Activated naive CD8-positive, alpha-beta T cell (primary cell): ENCODE measurements around the gene NAB1.

Source experiments
- H3K27ac Mint-ChIP-seq: one replicate; pipeline ENCODE4 v1.8.0; 2021; ENCODE audit warnings: mixed read lengths
- H3K27me3 Mint-ChIP-seq: one replicate; pipeline ENCODE4 v1.8.0; 2021; ENCODE audit warnings: mixed read lengths
- H3K36me3 Mint-ChIP-seq: one replicate; pipeline ENCODE4 v1.8.0; 2021; ENCODE audit warnings: mixed read lengths
- H3K4me1 Mint-ChIP-seq: one replicate; pipeline ENCODE4 v1.8.0; 2021; ENCODE audit warnings: low read depth, mixed read lengths
- H3K4me3 Mint-ChIP-seq: one replicate; pipeline ENCODE4 v1.8.0; 2021; ENCODE audit warnings: mild to moderate bottlenecking, mixed read lengths
- H3K9me3 Mint-ChIP-seq: one replicate; pipeline ENCODE4 v1.8.0; 2021; ENCODE audit warnings: low read depth, mixed read lengths

The NAB1 gene

GRCh38 chr2:190653231-190653630, 4.3 kb downstream of the NAB1 start:
- H3K27me3 Mint-ChIP-seq, result no peaks in the 10 kb centered on the region
- no peaks in the 10 kb centered on the region for H3K9me3 Mint-ChIP-seq
- H3K36me3 Mint-ChIP-seq, result peaks cover 2% of the 10 kb centered on the region
- H3K4me3 Mint-ChIP-seq, result no peak overlapping the region
- no peak overlapping the region for H3K27ac Mint-ChIP-seq
- peaks cover 56% of the 10 kb centered on the region for H3K4me1 Mint-ChIP-seq

GRCh38 chr2:190653931-190654330, 5.0 kb downstream of the NAB1 start:
- H3K9me3 Mint-ChIP-seq, result no peaks in the 10 kb centered on the region
- no peaks in the 10 kb centered on the region for H3K27me3 Mint-ChIP-seq
- peaks cover 2% of the 10 kb centered on the region for H3K36me3 Mint-ChIP-seq
- no peak overlapping the region for H3K27ac Mint-ChIP-seq
- peaks cover 63% of the 10 kb centered on the region for H3K4me1 Mint-ChIP-seq
- no peak overlapping the region for H3K4me3 Mint-ChIP-seq

GRCh38 chr2:190655113-190655512, 6.2 kb downstream of the NAB1 start:
- Mint-ChIP-seq H3K27me3 (no peaks in the 10 kb centered on the region), H3K4me1 (peaks cover 66% of the 10 kb centered on the region), H3K27ac (no peak overlapping the region), H3K9me3 (no peaks in the 10 kb centered on the region), H3K36me3 (peaks cover 2% of the 10 kb centered on the region), H3K4me3 (no peak overlapping the region)

GRCh38 chr2:190655570-190655969, 6.7 kb downstream of the NAB1 start:
- Mint-ChIP-seq H3K4me1 (peaks cover 64% of the 10 kb centered on the region), H3K9me3 (no peaks in the 10 kb centered on the region), H3K27me3 (no peaks in the 10 kb centered on the region), H3K27ac (no peak overlapping the region), H3K4me3 (no peak overlapping the region), H3K36me3 (peaks cover 3% of the 10 kb centered on the region)

GRCh38 chr2:190656301-190656700, 7.4 kb downstream of the NAB1 start:
- H3K4me1 Mint-ChIP-seq, result peaks cover 62% of the 10 kb centered on the region
- peaks cover 4% of the 10 kb centered on the region for H3K36me3 Mint-ChIP-seq
- H3K9me3 Mint-ChIP-seq, result no peaks in the 10 kb centered on the region
- H3K27ac Mint-ChIP-seq, result peak overlapping the region; percentile 30
- no peaks in the 10 kb centered on the region for H3K27me3 Mint-ChIP-seq
- peak overlapping the region; percentile 7 for H3K4me3 Mint-ChIP-seq

GRCh38 chr2:190657474-190658255, 8.8 kb downstream of the NAB1 start:
- peak overlapping the region; percentile 37 for H3K27ac Mint-ChIP-seq
- H3K4me1 Mint-ChIP-seq, result peaks cover 62% of the 10 kb centered on the region
- H3K9me3 Mint-ChIP-seq, result no peaks in the 10 kb centered on the region
- H3K27me3 Mint-ChIP-seq, result no peaks in the 10 kb centered on the region
- peaks cover 4% of the 10 kb centered on the region for H3K36me3 Mint-ChIP-seq
- H3K4me3 Mint-ChIP-seq, result no peak overlapping the region

GRCh38 chr2:190659553-190659952, 10.7 kb downstream of the NAB1 start:
- no peak overlapping the region for H3K27ac Mint-ChIP-seq
- no peaks in the 10 kb centered on the region for H3K27me3 Mint-ChIP-seq
- H3K4me1 Mint-ChIP-seq, result peaks cover 70% of the 10 kb centered on the region
- H3K4me3 Mint-ChIP-seq, result no peak overlapping the region
- H3K9me3 Mint-ChIP-seq, result no peaks in the 10 kb centered on the region
- H3K36me3 Mint-ChIP-seq, result peaks cover 4% of the 10 kb centered on the region

GRCh38 chr2:190662754-190663153, 13.9 kb downstream of the NAB1 start:
- H3K36me3 Mint-ChIP-seq, result peaks cover 7% of the 10 kb centered on the region
- H3K4me1 Mint-ChIP-seq, result peaks cover 57% of the 10 kb centered on the region
- no peaks in the 10 kb centered on the region for H3K9me3 Mint-ChIP-seq
- no peak overlapping the region for H3K27ac Mint-ChIP-seq
- H3K4me3 Mint-ChIP-seq, result no peak overlapping the region
- no peaks in the 10 kb centered on the region for H3K27me3 Mint-ChIP-seq

GRCh38 chr2:190663348-190663747, 14.5 kb downstream of the NAB1 start:
- no peaks in the 10 kb centered on the region for H3K9me3 Mint-ChIP-seq
- peaks cover 53% of the 10 kb centered on the region for H3K4me1 Mint-ChIP-seq
- no peaks in the 10 kb centered on the region for H3K27me3 Mint-ChIP-seq
- H3K36me3 Mint-ChIP-seq, result peaks cover 7% of the 10 kb centered on the region
- no peak overlapping the region for H3K27ac Mint-ChIP-seq
- no peak overlapping the region for H3K4me3 Mint-ChIP-seq

- no peak overlapping the region for H3K4me3 Mint-ChIP-seq
- H3K4me1 Mint-ChIP-seq, result peaks cover 48% of the 10 kb centered on the region
- H3K27me3 Mint-ChIP-seq, result no peaks in the 10 kb centered on the region
- no peaks in the 10 kb centered on the region for H3K9me3 Mint-ChIP-seq
- H3K27ac Mint-ChIP-seq, result peak overlapping the region; percentile 47
- H3K36me3 Mint-ChIP-seq, result peaks cover 7% of the 10 kb centered on the region
These were observed 15.0 kb downstream of the NAB1 start for GRCh38 chr2:190663839-190664238.

- Mint-ChIP-seq H3K36me3 (peaks cover 7% of the 10 kb centered on the region), H3K4me1 (peaks cover 46% of the 10 kb centered on the region), H3K27me3 (no peaks in the 10 kb centered on the region), H3K27ac (no peak overlapping the region), H3K4me3 (no peak overlapping the region), H3K9me3 (no peaks in the 10 kb centered on the region)
These were observed 15.4 kb downstream of the NAB1 start for GRCh38 chr2:190664240-190664639.

GRCh38 chr2:190666895-190667294, 18.0 kb downstream of the NAB1 start:
- Mint-ChIP-seq H3K9me3 (no peaks in the 10 kb centered on the region), H3K27me3 (no peaks in the 10 kb centered on the region), H3K27ac (no peak overlapping the region), H3K4me1 (peaks cover 30% of the 10 kb centered on the region), H3K36me3 (peaks cover 9% of the 10 kb centered on the region), H3K4me3 (no peak overlapping the region)

- H3K27me3 Mint-ChIP-seq, result no peaks in the 10 kb centered on the region
These were observed 20.0 kb downstream of the NAB1 start for GRCh38 chr2:190668892-190669291.

GRCh38 chr2:190670182-190670946, 21.5 kb downstream of the NAB1 start:
- H3K27ac Mint-ChIP-seq, result no peak overlapping the region
- no peaks in the 10 kb centered on the region for H3K9me3 Mint-ChIP-seq
- no peak overlapping the region for H3K4me3 Mint-ChIP-seq
- H3K4me1 Mint-ChIP-seq, result peaks cover 36% of the 10 kb centered on the region
- peaks cover 19% of the 10 kb centered on the region for H3K36me3 Mint-ChIP-seq
- no peaks in the 10 kb centered on the region for H3K27me3 Mint-ChIP-seq

More at GRCh38 chr2:190668892-190669291, 20.0 kb downstream of the NAB1 start:
- H3K4me3 Mint-ChIP-seq, result no peak overlapping the region
- H3K27ac Mint-ChIP-seq, result no peak overlapping the region
- peaks cover 27% of the 10 kb centered on the region for H3K4me1 Mint-ChIP-seq
- peaks cover 13% of the 10 kb centered on the region for H3K36me3 Mint-ChIP-seq
- H3K9me3 Mint-ChIP-seq, result no peaks in the 10 kb centered on the region

- Mint-ChIP-seq H3K27ac (peak overlapping the region; percentile 74), H3K36me3 (peaks cover 21% of the 10 kb centered on the region), H3K9me3 (no peaks in the 10 kb centered on the region), H3K4me1 (peaks cover 58% of the 10 kb centered on the region), H3K4me3 (peak overlapping the region; percentile 30), H3K27me3 (no peaks in the 10 kb centered on the region)
These were observed 26.2 kb downstream of the NAB1 start for GRCh38 chr2:190674966-190675650.
